Testis (tissue), 3 donors: ENCODE data around the gene CHD5. TPM values are rescaled to one million over a fixed set of nuclear protein-coding genes. Genes with fewer than 3 reads are reported as not detected.
A peak's percentile ranks its signal among the peaks of the same experiment; 100 is the strongest.

Experiments
- DNase-seq: peaks from one replicate; pipeline ENCODE4 v3.0.0-alpha.2; 2019
- H3K27ac ChIP-seq, 2 donors: fragments of 200-600 bp; sonication (generic); one replicate each; pipeline ENCODE4 v1.5.1; 2019
- H3K27me3 ChIP-seq: fragments of 200-600 bp; sonication (generic); one replicate; pipeline ENCODE4 v1.5.1; 2019
- H3K36me3 ChIP-seq: fragments of 200-600 bp; sonication (generic); one replicate; pipeline ENCODE4 v1.5.1; 2017; ENCODE audit warnings: low read depth; ENCODE audit errors: missing control alignments
- H3K4me1 ChIP-seq: fragments of 200-600 bp; sonication (generic); one replicate; pipeline ENCODE4 v1.5.1; 2019
- H3K4me3 ChIP-seq, 2 donors: fragments of 200-600 bp; sonication (generic); one replicate each; pipeline ENCODE4 v1.5.1; 2017 to 2019
- H3K9me3 ChIP-seq: fragments of 200-600 bp; sonication (generic); one replicate; pipeline ENCODE4 v1.5.1; 2017
- CTCF ChIP-seq, 3 experiments: fragments of 450-650 bp in 2 of 3; fragments of 200-600 bp in 1 of 3; sonication (generic) in 1 of 3; IDR thresholded peaks; one replicate each; pipeline ENCODE4 v1.5.1; 2016 to 2019; ENCODE audit warnings: antibody characterized with exemption in 3 of 3, mild to moderate bottlenecking in 2 of 3, moderate library complexity in 1 of 3
- POLR2A ChIP-seq: fragments of 450-650 bp; IDR thresholded peaks from one replicate; pipeline ENCODE4 v1.6.1; 2017; ENCODE audit warnings: antibody characterized with exemption, mild to moderate bottlenecking, moderate library complexity
- WGBS, 2 donors: methylation state at CpG; one replicate each; pipeline ENCODE4 v1.1.5; 2018; 5-methylcytosine and 5-hydroxymethylcytosine counted together
- intact Hi-C: fragments of 100-400 bp; cut with DNase I; formaldehyde crosslinking; loops from one replicate; pipeline ENCODE4 v1.15.1; 2023; ENCODE audit warnings: low total_unique reads
- polyA plus RNA-seq: library from polyadenylated mRNA; stranded (reverse); fragments of 350-450 nt; fragmentation: Illumina TruSeq; extraction: RNeasy Lipid Tissue Mini Kit (QIAGEN cat#74804); gene quantifications from one replicate; pipeline ENCODE4 v1.2.3, GENCODE V29; 2014; ENCODE audit warnings: low read depth, low replicate concordance; ENCODE audit not compliant: insufficient read depth
- total RNA-seq, 2 donors: library from RNA; depleted of rRNA; stranded (reverse); fragments of >200 nt; gene quantifications; one replicate each; pipeline ENCODE4 v1.2.3, GENCODE V29; 2016

The CHD5 gene
- total and polyA plus RNA-seq, 3 donors from 2014 or later = 42.1 to 67.5 (median 63.1) TPM

- WGBS, 2 donors = 45 to 48% methylated on average over 6 of the region's 6 CpGs
- H3K4me3 ChIP-seq = peak overlapping the region in 1 of 2 donors; percentile 92
- H3K27me3 ChIP-seq = no peaks in the 10 kb centered on the region
- no peak for DNase-seq
- TF ChIP-seq CTCF (IDR thresholded peaks at IDR 0.05) (no peak), POLR2A (no peak)
- no peaks in the 10 kb centered on the region for H3K36me3 ChIP-seq
- H3K4me1 ChIP-seq = peaks cover 14% of the 10 kb centered on the region
- no peak overlapping the region for H3K27ac ChIP-seq
- no peaks in the 10 kb centered on the region for H3K9me3 ChIP-seq
- intact Hi-C loops = no loop called here
These were observed 17.8 kb upstream of the CHD5 start for GRCh38 chr1:6197746-6198427.

GRCh38 chr1:6191968-6192367 lies 11.8 kb upstream of the CHD5 start:
- intact Hi-C loops = no loop called here
- no peak for DNase-seq
- H3K4me3 ChIP-seq = no peak overlapping the region
- H3K27ac ChIP-seq = no peak overlapping the region
- H3K9me3 ChIP-seq = no peaks in the 10 kb centered on the region
- H3K4me1 ChIP-seq = no peaks in the 10 kb centered on the region
- TF ChIP-seq CTCF (IDR thresholded peaks at IDR 0.05) (no peak), POLR2A (no peak)
- no peaks in the 10 kb centered on the region for H3K36me3 ChIP-seq
- no peaks in the 10 kb centered on the region for H3K27me3 ChIP-seq
- 93 to 96% methylated on average over 1 of the region's 1 CpG for WGBS, 2 donors

- Histone ChIP-seq H3K36me3 (no peaks in the 10 kb centered on the region), H3K4me3 (no peak overlapping the region), H3K4me1 (no peaks in the 10 kb centered on the region), H3K27ac (no peak overlapping the region), H3K9me3 (no peaks in the 10 kb centered on the region), H3K27me3 (no peaks in the 10 kb centered on the region)
- DNase-seq = no peak
- WGBS, 2 donors = 87 to 92% methylated on average over 8 of the region's 8 CpGs
- intact Hi-C loops = no loop called here
- TF ChIP-seq CTCF (IDR thresholded peaks at IDR 0.05) (no peak), POLR2A (no peak)
These were observed 8.3 kb upstream of the CHD5 start for GRCh38 chr1:6188466-6188865.

GRCh38 chr1:6185635-6186382 lies 5.7 kb upstream of the CHD5 start:
- peaks cover 2% of the 10 kb centered on the region for H3K4me1 ChIP-seq
- no peak overlapping the region for H3K4me3 ChIP-seq
- no peak for DNase-seq
- TF ChIP-seq POLR2A = no peak
- peak in 2 of 3 experiments; percentile 20 to 30 for TF ChIP-seq CTCF (IDR thresholded peaks at IDR 0.05)
- intact Hi-C loops = no loop called here
- 68 to 69% methylated on average over 10 of the region's 10 CpGs for WGBS, 2 donors
- no peaks in the 10 kb centered on the region for H3K9me3 ChIP-seq
- no peak overlapping the region for H3K27ac ChIP-seq
- H3K27me3 ChIP-seq = no peaks in the 10 kb centered on the region
- no peaks in the 10 kb centered on the region for H3K36me3 ChIP-seq
